Activated CD8-positive, alpha-beta memory T cell treated with anti-CD3 and anti-CD28 coated beads, Interleukin-2, amount 50 U/mL, for 24 hours (primary cell): ENCODE data around the gene FMNL1.
A peak's percentile ranks its signal among the peaks of the same experiment; 100 is the strongest.

Source experiments
- DNase-seq: peaks from one replicate; pipeline ENCODE4 v3.0.0-alpha.2; 2020; ENCODE audit errors: extremely low read depth

The FMNL1 gene

DNA sequence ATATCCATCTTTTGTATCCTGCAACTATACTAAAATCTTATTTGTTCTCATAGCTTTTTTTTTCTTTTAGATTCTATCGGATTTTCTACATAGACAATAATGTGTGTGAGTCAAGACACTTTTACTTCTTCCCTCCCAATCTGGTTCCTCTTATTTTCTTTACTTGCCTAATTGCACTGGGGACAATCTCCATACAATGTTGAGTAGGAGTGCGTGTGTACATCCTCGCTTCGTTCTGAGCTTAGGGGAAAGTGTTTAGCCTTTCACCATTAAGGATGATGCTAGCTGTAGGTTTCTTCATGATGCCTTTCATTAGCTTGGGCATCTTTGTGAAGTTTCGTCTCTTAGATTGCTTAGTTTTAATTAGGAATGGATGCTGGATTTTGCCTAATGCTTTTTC, 37.3 kb downstream of the FMNL1 start:
- no peak for DNase-seq

DNA sequence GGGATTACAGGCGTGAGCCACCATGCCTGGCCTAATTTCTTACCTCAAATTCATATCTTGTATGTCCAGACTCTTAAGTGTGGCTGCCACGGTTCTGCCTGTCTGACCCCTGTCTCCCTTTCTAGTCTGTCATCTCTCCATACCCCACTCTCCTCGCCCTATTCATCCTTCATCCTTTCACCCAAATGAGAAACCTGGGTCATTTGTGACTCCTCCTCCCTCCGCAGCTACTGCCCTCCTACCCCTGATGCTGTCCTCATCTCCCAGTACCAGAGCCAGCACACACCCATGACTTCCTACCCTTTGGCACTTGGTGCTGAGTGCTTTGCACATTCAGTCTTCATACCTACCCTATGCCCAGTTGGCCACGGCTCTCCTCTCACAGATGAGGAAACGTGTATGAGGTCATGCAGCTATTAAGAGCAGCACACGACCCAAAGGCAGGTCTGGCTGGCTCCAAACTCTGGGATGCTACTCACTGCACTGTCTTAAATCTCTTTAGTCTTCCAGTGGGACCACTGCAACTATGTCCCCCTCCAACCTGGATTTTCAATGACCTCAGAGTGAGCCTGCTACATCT, 38.6 kb downstream of the FMNL1 start:
- DNase-seq = no peak

DNA sequence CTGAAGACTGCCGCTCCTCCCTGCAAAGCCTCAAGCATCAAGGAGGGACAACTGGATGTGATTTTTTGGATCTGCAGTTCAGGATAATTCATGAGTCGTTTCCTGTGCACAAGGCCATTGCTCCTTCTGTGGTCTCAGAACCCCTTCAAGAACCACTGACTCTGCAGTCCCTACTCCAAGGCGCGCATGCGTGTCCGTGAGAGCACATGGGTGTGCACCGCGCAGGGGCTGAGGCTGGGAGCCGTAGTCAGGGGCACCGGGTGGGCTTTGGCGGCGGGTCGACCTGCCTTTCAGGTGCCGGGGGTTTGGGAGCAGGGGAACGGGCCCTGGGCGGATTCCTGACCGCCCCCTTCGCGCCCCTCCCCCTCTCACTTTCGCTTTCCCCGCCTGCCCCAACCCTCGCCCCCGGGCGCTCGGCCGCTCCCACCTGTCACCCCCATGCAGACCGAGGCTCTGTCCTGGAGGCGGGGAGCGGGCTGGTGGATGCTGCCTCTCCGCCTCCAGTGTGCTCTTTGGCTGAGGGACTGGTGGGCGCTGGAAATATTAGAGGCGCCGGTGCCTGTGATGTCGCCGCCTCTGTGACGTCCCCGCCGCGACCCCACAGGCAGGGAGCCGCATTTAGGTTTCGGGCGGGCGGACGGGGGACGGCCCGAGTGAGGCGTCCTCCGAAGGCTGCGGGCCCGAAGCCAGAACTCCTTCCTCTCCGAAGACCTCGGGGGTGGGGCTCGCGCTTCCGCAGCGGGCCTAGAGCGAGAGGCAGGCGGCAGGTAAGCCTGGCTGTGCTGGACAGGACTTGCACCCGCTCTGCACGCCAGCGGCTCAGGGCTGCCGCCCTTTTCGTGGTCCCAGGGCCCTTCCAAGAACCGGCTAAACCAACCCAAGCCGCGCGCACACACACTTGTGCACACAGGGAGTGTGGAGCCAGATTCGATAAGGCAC, 40.2 kb downstream of the FMNL1 start, which contains the start of gene SPATA32:
Gene SPATA32, minus strand, starts transcription at position 518 of the 939 bp plus-strand sequence. Its CDS starts 78 bp downstream, at position 440.
- no peak for DNase-seq

DNA sequence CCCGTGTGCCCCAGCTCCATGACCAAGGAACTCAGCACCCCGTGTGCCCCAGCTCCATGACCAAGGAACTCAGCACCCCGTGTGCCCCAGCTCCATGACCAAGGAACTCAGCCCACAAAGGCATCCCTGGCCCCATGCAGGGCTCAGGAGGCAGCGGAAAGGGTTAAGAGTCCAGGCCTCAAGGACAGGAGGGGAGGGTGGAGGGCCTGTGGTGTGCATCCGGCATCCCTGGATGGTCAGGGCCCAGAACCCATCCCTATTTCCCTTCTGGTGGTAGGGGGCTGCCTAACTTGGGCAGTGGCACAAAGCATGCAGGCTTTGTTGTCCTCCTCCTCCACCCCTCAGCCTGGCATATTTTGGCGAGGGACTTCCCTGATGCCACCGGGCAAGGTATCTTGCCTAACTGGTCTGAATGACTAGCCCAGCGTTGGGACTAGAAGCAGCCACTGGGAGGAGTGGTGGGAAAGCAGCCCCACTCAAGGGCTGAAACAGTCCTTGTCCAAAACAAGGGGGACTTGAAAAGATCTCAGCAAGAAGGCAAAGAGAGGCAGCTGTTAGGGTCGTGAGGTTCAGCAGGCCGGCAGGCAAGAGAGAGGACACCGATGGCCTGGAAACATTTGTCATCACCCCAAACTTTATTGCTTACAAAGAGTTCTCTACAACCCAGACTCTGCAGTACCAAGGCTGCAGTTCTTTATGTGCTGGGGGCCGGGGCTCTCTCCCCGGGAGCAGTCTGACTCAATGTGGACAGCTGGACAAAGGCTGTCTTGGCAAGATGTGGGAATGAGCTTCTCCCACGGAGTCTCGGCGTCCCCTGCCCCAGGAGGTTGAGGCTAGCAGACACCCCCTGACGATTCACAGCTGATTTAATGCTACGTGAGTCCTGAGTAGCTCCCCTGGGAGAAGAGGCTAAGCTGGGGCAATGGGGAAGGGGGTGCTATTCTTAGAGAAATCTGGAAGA, 41.1 kb downstream of the FMNL1 start:
- no peak for DNase-seq

DNA sequence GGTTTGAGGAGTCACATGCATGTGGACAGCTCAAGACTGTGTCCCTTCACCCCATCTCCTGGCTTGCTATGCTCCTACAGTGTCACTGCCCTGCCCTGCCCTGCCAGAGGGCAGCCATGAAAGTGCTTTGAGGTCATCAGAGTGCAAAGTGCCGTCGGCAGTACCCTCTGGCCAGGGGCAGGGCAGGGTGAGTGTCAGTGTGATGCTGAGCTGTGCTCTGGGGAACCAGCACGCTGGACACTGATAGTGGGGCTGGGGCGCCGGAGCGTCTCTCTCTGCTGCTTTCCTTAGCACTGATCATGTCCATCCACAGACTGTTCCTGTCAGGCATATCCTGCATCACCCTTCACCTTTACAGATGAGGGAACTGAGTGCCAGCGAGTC, 41.8 kb downstream of the FMNL1 start:
- DNase-seq = no peak

DNA sequence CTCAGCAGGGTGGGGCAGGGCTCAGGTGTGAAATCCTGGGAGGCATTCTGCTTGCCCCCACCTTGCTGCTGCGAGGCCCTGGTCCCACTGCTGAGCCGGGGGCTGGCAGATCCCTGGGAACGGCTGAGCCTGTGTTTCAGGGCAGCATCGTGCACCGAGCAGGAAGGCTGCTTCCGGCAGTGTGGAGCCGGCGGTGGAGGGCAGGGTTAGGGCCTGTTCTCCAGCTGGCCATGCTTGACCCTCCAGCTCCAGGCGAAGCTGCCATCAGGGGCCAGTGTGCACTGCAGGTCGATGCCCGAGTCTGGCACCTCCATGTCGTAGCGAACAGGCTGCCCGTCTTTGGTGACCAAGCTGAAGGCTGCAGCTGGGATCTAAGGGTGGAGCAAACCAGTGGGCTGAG, 42.7 kb downstream of the FMNL1 start:
- no peak for DNase-seq

DNA sequence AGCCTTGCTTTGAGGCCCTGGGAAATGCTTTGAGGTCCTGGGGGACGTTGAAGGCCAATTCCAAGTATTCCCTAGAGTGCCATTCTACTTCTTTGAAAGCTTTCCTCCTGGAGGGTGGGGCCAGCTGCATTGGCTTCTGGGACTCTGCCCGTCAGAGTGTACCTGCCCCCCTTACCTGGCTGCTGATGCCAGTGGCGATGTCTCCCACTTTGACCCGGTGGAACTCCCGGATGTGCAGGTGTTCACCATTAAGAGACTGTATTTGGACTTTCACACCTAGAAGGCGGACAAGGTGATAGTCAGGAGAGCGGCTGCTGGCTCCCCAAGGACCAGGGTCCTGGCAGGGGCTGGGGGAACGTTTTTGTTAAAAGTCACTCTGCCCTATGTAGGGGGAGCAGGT, 43.3 kb downstream of the FMNL1 start:
- no peak for DNase-seq

DNA sequence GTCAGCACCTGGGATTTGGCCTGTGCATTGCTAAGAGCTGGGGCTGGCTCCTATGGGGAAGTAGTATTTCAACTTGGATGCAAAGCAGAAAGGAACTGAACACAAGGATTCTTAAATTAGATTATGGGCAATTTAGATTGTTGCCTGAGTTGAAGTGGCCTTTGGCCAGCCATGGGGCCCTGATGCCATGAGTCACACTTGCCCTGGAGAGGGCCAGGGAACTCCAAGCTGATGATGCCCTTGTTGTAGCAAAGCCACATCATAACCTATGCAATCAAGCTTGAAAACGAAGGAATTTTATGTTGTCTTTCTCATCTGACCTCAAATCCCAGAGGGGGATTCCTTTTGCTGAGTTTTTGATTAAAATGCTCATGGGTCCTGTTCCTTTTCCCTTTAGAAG, 44.1 kb downstream of the FMNL1 start:
- no peak for DNase-seq

DNA sequence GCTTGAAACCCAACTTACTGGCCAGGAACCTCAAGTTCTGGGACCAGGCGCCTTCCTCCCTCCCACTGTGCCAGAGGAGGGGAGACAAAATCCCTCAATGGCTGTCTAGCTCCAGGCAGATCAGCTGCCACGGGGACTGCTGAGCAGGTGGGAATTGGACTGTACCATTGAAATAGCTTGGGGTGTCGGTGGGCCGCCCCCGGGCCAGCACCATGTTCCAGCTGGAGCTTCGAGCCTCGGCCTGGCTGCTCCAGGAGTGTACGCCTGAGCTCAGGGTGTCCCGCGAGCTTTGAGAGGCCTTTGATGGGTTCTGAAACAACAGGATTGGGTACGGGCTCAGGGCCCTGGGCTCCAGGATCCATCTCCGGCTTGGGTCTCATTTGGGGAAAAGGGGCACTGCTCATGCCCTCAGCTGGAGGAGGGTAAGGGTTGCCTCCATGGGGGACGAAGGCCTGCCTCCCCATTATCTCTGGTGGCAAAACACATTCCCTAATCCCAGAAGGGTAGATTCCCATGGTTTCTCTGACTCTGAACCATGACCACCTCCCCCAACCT, 44.8 kb downstream of the FMNL1 start:
- DNase-seq = no peak

DNA sequence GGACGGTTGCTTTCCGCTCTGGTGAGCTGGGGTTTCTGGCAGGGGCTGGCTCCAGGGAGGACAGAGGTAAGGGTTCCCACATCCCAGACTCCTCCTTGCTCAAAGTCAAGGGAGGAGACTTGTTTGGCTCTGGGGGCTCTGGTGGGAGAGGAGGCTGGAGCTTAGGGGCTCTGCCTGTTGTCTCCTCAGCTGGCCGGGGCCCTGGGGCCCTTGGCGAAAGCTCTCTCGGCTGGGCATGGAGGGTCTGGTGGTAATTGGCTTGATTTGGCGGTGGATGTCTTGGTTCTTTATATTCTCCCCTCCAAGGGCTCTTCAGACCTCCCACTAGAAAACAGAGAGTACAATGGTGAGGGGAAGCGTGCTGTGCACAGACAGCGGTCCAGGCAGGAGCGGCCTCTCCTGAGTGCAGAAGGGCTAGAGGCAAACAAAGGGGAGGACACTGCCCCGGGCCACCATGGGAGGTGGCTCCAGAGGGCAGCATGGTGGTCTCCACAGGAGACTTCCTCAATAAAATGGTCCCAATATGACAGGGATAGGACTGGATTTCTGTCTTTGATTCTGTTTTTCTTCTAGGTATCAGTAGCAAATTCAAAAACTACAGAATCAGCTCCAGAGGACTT, 45.9 kb downstream of the FMNL1 start:
- no peak for DNase-seq

DNA sequence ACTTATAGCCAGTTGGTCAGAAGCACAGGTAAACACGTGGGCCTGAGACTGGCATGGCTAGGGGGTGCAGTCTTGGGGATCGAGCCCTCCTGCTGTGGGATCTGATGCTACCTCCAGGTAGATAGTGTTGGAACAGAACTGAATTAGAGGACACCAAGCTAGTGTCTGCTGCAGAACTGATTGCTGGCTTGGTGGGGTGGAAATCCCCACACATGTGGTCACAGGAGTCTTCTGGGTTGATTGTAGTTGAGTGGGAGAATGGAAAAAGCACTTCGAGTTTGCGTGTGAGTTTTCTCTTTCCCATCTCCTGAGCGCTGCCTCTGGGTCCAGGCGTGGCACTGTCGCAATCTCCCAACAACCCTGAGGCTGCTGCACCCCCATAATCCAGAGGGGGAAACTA, 48.2 kb downstream of the FMNL1 start:
- no peak for DNase-seq

DNA sequence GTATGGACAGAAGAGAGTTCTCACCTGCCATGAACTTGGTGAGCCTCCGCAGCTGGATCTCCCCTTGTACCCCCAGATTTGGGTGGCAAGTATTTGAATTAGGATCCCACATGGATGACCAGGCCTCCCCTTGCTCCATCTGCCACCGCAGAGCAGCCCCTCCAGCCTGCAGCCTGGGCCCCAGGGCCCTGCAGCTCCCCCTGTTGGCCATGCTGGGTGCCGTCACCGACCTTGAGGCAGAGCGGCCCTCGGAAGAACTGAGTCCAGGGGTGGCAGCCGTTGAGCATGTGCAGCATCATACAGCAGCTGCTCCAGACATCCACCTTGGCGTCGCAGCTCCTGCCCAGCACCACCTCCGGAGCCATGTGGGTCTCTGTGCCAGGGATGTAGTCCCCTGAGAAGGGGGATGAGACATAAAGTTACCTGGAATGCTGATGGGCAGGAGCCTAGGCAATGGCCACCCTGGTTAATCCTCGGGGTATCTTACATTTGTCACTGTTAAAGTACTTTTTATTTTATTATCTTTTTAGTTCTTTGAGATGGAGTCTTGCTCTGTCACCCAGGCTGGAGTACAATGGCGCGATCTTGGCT, 49.2 kb downstream of the FMNL1 start:
- DNase-seq = no peak

DNA sequence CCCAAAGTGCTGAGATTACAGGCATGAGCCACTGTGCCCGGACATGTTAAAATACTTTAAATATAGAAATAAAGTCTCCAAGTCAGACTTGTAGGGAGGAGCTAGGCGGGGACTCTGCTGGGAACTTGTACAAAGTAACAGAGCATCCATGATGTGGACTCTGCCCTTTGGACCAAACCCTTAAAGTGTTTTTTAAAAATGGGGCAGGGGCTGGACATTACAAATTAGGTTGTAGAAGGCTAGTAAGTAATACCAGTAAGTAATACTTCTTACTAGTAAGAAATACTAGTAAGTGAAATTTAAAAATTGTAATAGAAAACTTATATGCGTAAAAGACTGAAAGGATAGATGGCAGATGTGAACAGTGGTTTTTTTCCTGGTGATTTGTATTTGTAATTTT, 49.9 kb downstream of the FMNL1 start:
- no peak for DNase-seq

DNA sequence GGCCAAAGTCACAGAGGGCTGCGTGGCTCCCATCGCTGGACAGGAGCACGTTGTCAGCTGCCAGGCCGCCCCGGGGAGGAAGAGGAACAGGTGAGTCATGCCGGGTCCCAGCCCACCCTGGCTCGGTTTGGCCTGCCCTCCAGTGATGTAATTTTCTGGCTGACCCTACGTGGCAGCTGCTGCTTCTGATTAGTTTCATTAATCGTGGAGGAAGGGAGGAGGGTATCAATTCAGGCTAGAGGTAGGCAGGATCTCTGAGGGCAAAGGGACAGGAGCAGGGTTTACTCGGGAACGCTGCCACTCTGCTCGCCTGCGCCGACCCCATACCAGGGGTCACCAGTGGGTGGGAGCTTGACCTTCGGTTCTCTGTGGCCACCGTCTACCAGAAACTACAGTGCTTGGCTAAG, 51.9 kb downstream of the FMNL1 start:
- no peak for DNase-seq

DNA sequence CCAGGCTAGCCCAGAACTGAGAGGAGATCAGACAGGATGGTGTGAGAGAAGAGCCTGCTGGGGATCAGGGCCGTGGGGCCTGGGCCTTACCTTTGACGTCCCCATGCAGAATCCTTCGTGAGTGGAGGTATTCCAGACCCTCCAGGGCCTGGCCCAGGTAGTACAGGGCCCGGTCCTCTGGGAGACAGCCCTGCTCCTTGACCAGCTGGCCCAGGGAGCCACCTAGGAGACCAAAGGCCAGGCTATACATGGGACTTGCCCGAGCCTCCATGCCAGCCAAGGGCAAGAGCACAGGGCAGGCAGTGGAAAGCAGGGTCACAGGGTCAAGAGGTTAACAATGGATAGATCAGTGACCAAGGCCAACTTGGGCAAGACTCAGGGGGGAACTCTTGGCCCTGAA, 52.3 kb downstream of the FMNL1 start:
- no peak for DNase-seq

DNA sequence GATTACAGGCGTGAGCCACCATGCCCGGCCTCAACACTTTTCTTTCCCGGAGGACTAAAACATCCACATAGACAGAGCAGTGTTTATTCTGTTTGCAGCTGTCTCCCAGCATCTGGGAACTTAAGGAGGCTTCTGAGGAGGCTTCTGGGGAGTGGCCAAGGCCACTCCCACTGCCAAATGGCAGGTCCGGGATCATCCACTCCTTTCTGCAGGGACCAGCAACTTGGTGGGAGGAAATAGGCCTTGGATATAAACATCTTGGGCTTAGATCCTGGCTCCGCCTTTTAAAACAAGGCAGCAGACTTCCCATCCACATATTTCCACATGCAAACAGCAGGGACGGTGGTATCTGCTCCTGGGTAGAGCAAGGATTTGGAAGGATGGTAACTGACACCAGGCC, 54.3 kb downstream of the FMNL1 start:
- no peak for DNase-seq

DNA sequence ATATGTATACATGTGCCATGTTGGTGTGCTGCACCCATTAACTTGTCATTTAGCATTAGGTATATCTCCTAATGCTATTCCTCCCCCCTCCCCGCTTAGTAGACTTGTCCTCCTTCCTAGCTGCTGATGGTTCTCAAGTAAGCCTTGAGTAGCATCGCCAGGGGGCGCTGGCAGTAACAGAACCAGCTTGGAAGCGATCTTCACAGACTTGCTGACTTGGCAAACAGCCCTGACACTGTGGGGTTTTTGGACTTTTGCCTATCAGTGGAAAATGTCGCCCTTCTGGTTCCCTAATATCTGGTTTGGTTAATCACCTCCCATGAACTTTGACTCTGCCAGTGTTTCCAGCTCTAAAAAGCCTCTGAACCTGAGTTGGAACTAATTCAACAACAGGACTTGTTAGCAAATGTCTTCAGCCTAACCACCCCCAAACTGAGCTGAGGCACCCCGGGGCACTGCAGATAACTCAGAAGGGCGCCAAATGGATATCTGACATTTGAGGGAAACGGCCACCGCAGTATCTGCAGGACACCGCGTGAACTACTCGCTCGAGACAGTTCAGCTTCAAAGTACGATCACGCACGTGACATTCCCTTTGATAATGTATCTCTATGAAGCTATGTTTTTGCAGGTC, 55.6 kb downstream of the FMNL1 start:
- DNase-seq = peak; percentile 76

DNA sequence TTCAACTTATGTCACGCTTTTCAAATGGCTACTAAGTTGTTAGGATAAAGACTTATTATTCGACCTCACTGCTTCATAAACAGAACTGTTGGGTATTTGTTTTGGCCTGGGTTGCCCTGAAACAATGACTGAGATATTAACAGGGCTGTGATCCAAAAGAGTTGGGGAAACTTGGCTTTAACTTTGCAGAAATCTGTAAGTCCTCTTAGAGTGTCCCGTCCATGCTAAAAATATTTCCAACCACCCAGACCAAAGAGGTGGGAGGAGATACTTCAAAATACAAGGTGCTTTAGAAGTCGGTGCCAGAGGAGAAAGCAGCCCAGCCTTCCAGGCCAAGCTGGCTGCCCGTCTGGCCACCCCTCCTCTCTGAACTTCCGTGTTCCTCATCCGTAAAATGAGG, 56.3 kb downstream of the FMNL1 start:
- DNase-seq = no peak

DNA sequence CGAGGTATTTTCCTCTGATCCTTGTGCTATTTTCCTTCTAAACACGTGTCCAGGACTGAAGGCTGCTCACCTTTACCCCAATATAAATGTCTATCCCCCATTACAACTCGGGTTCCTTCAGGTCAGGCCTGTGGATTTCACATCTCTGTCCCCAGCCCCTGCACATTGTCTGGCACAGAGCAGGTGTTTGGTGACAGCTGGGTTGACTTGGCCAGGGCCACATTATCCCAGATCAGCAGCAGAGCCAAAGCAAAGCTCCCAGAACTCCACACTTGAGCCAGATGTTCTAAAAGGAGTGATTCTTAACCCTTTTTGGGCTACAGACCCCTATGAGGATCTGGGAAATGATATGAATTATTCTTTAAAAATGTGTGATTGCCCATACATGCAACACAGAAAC, 58.2 kb downstream of the FMNL1 start:
- DNase-seq = no peak
